ENCODE results near the gene KLHL29. TPM values are rescaled to one million over a fixed set of nuclear protein-coding genes. Genes with fewer than 3 reads are reported as not detected.

The KLHL29 gene
- total RNA-seq, 1 experiment from 2014 or later = 5.6 TPM

DNA sequence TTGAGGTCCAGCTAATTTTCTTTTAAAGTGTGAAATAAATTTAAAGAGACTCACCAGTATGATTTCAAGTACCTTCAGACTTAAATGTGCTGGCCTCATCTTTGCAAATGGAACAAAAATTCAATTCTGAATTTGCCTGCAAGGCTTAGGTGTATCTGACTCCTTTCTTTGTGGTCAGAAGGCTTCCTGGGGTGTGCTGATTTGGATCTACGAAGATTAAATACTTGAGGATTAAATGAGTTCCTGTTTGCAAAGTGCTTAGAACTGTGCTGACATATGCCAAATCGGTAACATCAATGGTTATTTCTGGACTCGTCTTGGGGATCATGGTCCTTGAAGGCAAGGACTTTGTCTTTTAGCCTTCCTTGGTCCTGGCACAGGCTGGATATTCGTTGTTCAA lies 9.7 kb downstream of the KLHL29 start:
- DNase-seq (ENCODE audit: low read depth) = no peak

- no peak for DNase-seq (ENCODE audit: low read depth)
These were observed 12.5 kb downstream of the KLHL29 start for GRCh38 chr2:23397478-23397877.

- DNase-seq (ENCODE audit: low read depth) = no peak
These were observed 14.8 kb downstream of the KLHL29 start for GRCh38 chr2:23399674-23400261.

DNA sequence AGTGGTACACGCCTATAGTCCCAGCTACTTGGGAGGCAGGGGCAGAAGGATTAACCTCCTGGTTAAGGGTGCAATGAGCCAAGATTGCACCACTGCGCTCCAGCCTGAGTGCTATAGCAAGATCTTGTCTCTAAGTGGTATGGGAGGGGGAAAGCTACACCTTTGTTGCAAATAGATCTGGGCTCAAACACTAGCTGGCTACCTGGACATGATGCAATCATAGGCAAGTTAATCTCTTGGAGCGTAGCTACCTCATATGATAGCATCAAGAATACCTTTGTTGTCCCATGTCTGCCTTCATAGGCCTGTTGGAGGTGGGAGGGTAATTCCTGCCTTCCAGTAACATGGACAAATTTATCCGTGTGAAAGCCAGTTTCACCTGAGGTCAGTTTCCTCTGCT lies 15.7 kb downstream of the KLHL29 start:
- no peak for DNase-seq (ENCODE audit: low read depth)

- no peak for DNase-seq (ENCODE audit: low read depth)
These were observed 16.6 kb downstream of the KLHL29 start for GRCh38 chr2:23401427-23402204.

DNA sequence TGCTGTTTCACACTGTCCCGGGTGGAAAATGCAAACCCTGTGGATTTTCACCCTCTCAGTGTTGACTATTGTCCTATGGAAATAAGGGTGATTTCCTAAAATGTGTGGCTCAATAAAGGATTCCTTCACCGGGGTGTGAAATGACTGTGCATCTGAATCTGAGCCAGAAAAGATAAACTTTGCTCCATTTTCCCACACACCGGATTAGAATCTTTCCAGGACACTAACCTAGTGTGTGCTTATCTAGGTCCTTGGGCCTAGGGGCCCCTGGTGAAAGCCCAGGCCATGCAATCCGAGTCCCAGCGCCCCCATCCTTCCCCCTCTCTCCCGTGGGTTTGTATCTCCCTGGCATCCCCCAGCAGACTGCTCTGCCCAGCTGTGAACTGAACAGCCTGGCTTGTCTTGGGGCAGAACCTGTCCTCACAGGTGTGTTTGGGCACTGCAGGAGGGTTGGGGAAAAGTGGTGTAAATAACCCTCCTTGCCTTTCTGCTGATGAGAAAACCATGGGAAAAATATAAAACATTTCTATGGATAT lies 17.3 kb downstream of the KLHL29 start:
- DNase-seq (ENCODE audit: low read depth) = peak; percentile 42

DNA sequence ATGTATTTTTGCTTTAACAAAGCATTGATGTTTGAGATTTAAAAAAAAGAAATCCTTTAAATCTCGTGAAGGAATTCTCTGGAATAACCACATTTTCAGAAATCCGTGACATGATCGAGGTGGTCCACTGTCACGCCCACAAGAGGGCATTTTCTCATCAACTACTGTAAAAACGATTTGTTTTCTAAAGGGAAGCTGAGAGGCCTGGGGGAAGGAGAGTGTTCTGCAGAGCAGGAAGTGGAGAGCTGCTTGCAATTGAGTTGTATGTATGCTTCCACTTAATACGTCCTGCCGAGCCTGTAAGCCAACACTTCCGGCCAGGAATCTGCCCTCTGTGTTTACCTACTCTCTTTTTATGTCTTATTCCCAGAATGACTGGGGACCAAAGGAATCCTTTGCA lies 19.4 kb downstream of the KLHL29 start:
- DNase-seq (ENCODE audit: low read depth) = peak; percentile 86

DNA sequence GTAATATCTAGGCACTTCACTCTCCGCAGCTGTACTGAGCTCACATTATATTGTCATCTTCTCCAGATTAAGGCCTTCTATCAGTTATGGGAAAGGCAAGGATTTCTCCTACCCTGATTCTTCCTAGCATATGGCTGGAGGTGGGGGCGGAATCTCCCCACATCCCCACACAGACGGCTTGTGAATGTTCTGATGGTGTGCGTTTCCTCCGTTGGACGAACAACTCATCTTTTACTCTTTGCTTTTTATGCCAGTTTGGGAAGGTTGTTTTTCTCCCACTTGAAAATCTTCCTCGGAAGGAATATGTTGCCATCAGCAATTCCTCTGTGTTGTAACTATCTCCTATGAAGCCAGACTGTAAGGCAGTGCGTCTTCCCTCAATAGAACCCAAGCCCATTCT lies 24.3 kb downstream of the KLHL29 start:
- DNase-seq (ENCODE audit: low read depth) = no peak

DNA sequence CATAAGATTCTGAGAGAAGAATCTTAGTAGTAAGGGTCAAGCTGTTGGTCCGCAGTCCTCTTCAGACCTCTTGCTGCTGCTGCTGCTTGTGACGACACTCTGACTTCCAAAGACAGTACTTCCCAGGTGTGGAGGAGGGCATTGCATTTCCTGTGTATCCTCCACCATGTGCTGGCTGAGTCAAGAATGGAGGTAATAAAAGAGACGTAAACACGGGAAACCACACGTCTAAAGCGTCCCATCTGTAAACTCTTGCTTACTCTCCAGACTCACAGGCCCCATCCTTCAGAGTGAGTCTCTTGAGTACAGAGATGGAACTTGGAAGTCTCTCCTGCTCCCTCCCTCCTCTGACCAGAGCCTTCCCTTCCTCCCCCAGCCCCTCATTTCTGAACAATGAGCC lies 25.6 kb downstream of the KLHL29 start:
- no peak for DNase-seq (ENCODE audit: low read depth)

- DNase-seq (ENCODE audit: low read depth) = peak; percentile 89
These were observed 26.9 kb downstream of the KLHL29 start for GRCh38 chr2:23411752-23412431.

- peak; percentile 70 for DNase-seq (ENCODE audit: low read depth)
These were observed 27.7 kb downstream of the KLHL29 start for GRCh38 chr2:23412556-23413155.

- no peak for DNase-seq (ENCODE audit: low read depth)
These were observed 28.7 kb downstream of the KLHL29 start for GRCh38 chr2:23413641-23414040.

DNA sequence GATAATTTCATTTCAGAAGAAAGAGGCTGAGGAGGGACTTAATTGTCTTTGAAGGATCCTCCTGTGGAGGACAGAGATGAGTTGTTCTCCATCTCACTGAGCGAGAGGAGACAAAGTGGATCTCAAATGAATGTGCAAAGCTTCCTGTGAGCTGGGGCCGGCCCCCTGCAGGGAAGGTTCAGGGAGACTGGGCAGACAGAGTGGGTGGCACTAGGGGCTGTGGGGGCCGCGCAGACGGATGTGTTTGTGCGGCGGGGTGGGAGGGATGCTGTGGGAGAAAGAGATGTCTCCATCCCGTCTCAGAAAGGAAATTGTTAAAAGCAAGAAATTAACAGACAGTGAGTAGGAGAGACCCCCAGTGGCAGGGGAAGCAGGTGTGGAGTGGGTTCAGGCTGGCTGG lies 29.1 kb downstream of the KLHL29 start:
- no peak for DNase-seq (ENCODE audit: low read depth)

- DNase-seq (ENCODE audit: low read depth) = peak; percentile 51
These were observed 29.9 kb downstream of the KLHL29 start for GRCh38 chr2:23414871-23415270.

DNA sequence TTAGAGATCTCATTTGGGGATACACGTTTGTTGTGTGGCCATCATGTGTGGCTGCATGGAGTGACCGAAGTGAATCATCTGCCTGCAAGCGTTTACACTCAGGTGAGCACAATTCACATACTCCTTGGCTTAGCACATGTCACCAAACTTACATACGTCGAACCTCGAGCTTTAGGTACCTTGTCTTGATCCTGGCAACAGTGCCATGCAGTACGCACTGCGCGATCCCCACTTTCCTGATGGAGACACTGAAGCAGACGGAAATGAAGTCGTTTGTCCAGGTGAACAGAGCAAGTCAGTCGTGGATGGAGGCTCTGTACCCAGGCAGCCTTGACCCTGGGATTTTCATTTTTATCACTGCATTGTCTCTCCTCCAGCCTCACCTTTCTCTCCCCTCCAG lies 32.3 kb downstream of the KLHL29 start:
- DNase-seq (ENCODE audit: low read depth) = no peak

DNA sequence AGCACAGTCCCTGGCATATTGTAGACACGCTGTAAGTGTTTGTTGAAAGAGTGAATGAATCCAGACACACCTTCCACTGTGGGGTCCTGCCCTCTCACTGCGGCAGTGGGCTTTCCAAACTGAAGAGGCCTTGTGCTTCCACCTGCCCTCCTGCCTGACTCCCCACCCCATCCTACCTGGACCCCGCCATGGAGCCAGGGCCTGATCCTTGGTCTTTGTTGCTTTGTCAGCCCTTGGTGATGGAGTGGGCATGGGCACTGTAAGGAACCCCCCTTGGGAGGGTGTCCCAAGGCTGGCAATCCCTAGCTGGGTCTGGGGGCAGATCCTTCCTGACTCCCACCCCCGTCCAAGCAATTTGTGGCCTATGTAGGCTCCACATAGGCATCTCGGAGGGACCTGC lies 33.1 kb downstream of the KLHL29 start:
- no peak for DNase-seq (ENCODE audit: low read depth)

DNA sequence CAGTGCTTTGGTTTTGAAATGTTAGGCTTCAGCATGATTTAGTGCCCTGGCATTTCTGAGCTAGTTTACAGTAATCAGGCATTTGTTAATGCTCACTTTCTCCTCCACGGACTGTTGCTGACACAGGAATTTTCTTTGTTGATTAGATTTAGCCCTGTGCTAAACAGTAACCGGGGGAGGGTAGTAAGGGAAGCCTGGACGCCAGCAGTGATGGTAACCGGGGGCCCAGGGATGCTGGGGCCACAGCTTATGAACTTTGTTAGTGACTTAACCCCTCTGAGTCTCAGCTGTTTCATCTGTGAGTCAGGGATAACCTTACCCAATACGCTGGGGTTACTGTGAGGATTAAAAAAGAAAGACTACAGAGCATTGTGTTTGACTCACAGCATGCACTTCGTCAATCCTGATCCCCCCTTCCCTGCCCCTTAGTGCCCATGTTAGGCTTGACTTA lies 33.5 kb downstream of the KLHL29 start:
- peak; percentile 64 for DNase-seq (ENCODE audit: low read depth)

DNA sequence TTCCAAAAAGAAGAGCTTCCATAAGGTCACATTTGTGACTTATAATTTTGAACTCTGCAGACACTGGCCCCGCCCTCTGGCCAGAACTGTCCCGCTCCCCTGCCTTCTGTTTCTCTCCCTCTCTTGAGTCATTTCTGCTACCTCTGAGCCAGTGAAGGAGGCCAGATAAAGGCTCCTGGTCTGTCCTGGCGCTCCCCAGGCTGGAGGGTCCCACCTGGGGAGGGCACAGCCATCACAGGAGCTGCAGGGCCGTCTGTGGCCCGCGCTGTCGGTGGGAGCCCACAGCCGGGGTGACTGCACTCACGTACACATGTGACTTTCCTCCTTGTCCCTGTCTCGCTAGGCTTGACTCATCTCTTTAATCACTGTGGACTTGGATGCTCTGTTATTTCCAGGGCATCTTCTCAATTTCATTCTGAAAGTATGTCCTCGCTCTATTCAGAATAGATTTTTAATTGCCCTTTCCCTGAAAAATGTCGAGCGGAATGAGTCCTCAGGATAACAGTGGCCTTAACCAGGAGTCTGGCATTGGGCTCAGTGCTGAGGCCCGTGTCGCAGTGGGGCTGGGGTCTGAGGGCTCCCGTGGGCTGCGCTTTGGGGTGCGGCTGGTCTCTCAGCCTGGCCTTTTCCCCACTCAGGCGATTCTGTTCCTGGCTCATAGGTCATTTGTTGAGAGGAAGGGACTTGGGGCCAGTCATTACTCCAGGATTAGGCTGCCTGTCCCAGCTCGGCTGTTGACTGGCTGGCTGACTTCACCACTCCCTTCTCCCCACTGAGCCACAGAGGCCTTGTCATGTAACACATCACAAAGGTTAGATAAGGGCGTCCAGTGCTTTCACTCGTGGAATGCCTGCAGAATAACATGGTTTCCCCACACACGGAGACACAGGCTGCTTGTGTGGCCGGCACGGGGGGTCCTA lies 34.5 kb downstream of the KLHL29 start:
- no peak for DNase-seq (ENCODE audit: low read depth)

DNA sequence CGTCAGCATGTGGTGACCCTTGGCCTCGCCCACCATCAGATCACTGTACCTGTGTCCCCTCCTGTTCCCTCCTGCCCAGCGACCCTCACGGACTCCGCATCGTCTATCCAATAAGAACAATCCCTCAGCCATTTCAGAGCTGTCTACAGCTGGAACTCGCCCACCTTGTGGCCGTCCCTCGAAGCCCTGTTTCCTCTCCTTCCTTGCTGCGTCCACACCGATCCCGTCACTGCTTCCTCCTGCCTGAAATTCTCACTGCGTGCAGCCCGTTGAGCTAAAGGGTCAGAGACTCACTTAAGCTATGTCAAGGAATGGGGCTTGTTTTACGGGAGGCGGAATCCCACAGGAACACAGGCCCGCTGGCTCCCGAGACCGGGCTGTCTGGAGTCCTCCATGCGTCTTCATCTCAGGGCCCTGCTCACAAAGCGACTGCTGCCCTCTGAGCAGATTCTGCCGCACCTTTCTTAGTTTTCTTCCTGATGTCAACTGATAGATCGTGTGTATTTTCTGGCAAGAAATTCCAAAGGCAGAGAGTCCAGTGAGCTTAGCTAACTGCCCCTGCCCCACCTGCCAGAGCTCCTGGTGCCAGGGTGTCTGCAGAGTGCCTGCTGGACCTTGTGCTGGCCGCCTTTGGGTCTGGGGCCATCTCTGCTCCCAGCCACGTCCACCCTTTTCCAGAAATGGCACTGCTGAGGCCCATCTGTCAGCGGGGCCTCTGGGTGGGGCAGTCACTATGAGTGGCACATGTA lies 35.3 kb downstream of the KLHL29 start:
- no peak for DNase-seq (ENCODE audit: low read depth)

GRCh38 chr2:23420840-23421476 lies 36.0 kb downstream of the KLHL29 start:
- no peak for DNase-seq (ENCODE audit: low read depth)
